ENCODE data around the gene ADISSP. TPM values are rescaled to one million over a fixed set of nuclear protein-coding genes. Genes with fewer than 3 reads are reported as not detected.

The ADISSP gene
- total and polyA plus RNA-seq, 9 of the 15 experiments (the other 6 are each of a cell fraction or from before 2014, with no cell fraction given) = 1.4 to 70.6 (median 23.4) TPM

DNA sequence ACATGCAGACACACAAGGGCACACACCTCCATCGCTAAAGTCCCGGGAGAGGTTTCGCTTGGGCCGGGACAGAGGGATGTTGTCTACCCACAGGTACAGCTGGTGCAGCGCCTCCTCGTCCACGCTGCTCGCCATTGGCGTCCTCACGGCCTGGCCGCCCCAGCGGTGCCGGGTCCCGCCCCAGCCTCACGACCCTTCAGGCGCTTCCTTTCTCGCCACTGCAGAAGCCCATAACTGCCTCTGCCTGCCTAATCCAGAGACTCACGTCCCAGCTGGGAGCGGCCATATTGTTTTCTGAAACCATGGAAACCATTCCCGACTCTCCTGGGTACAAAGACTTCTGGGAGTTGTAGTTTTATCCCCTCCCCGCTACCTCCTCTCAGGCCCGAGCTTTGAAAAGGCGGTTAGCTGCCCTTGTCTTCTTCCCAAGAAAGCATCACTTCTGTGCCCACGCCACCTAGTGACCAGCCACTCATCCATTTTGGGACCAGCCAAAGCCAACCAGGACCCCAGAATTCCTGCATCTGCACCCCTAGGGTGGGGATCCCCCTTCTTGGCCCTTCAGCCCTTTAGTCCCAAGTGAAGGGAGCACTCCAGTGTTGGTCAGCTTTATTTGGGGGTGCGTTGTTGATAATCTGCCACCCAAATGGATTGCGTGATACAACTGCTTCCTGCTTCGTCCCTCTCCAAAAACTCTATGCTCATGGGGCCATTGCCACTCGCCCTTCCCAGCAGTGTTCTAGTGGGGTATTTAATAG lies 13.8 kb upstream of the ADISSP start, which contains the start of gene SPEF1 (continued):
- TF ChIP-seq, protein P1, sequence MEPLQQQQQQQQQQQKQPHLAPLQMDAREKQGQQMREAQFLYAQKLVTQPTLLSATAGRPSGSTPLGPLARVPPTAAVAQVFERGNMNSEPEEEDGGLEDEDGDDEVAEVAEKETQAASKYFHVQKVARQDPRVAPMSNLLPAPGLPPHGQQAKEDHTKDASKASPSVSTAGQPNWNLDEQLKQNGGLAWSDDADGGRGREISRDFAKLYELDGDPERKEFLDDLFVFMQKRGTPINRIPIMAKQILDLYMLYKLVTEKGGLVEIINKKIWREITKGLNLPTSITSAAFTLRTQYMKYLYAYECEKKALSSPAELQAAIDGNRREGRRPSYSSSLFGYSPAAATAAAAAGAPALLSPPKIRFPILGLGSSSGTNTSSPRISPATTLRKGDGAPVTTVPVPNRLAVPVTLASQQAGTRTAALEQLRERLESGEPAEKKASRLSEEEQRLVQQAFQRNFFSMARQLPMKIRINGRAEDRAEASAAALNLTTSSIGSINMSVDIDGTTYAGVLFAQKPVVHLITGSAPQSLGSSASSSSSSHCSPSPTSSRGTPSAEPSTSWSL (CRISPR knock-in tag; IDR thresholded peaks at IDR 0.05; ENCODE audit: borderline replicate concordance) = no peak
- TF ChIP-seq, protein P2, sequence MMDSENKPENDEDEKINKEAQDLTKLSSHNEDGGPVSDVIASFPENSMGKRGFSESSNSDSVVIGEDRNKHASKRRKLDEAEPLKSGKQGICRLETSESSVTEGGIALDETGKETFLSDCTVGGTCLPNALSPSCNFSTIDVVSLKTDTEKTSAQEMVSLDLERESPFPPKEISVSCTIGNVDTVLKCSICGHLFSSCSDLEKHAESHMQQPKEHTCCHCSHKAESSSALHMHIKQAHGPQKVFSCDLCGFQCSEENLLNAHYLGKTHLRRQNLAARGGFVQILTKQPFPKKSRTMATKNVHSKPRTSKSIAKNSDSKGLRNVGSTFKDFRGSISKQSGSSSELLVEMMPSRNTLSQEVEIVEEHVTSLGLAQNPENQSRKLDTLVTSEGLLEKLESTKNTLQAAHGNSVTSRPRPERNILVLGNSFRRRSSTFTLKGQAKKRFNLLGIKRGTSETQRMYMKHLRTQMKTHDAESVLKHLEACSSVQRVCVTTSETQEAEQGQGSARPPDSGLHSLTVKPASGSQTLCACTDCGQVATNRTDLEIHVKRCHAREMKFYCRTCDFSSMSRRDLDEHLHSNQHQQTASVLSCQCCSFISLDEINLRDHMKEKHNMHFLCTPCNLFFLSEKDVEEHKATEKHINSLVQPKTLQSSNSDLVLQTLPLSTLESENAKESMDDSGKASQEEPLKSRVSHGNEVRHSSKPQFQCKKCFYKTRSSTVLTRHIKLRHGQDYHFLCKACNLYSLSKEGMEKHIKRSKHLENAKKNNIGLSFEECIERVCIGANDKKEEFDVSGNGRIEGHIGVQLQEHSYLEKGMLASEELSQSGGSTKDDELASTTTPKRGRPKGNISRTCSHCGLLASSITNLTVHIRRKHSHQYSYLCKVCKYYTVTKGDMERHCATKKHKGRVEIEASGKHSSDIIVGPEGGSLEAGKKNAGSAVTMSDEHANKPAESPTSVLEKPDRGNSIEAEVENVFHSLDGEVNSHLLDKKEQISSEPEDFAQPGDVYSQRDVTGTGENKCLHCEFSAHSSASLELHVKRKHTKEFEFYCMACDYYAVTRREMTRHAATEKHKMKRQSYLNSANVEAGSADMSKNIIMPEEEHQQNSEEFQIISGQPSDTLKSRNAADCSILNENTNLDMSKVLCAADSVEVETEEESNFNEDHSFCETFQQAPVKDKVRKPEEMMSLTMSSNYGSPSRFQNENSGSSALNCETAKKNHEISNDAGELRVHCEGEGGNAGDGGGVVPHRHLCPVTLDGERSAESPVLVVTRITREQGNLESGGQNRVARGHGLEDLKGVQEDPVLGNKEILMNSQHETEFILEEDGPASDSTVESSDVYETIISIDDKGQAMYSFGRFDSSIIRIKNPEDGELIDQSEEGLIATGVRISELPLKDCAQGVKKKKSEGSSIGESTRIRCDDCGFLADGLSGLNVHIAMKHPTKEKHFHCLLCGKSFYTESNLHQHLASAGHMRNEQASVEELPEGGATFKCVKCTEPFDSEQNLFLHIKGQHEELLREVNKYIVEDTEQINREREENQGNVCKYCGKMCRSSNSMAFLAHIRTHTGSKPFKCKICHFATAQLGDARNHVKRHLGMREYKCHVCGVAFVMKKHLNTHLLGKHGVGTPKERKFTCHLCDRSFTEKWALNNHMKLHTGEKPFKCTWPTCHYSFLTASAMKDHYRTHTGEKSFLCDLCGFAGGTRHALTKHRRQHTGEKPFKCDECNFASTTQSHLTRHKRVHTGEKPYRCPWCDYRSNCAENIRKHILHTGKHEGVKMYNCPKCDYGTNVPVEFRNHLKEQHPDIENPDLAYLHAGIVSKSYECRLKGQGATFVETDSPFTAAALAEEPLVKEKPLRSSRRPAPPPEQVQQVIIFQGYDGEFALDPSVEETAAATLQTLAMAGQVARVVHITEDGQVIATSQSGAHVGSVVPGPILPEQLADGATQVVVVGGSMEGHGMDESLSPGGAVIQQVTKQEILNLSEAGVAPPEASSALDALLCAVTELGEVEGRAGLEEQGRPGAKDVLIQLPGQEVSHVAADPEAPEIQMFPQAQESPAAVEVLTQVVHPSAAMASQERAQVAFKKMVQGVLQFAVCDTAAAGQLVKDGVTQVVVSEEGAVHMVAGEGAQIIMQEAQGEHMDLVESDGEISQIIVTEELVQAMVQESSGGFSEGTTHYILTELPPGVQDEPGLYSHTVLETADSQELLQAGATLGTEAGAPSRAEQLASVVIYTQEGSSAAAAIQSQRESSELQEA (IDR thresholded peaks at IDR 0.05; ENCODE audit: low read depth) = no peak
- TF ChIP-seq MCM2 (IDR thresholded peaks at IDR 0.05; ENCODE audit: low read depth) (no peak), TOE1 (IDR thresholded peaks at IDR 0.05; ENCODE audit: borderline replicate concordance) (no peak), TOE1 (CRISPR knock-in tag; IDR thresholded peaks at IDR 0.05; ENCODE audit: borderline replicate concordance, low read depth) (no peak), ZNF175 (CRISPR knock-in tag; IDR thresholded peaks at IDR 0.05; ENCODE audit: low read depth) (no peak), NR2C2 (CRISPR knock-in tag; IDR thresholded peaks at IDR 0.05) (no peak), NR2C2 (tag; IDR thresholded peaks at IDR 0.05) (peak; percentile 24; the same call in 1 of the 2 replicates), TCF3 (CRISPR knock-in tag; IDR thresholded peaks at IDR 0.05) (no peak), ZKSCAN3 (CRISPR knock-in tag; IDR thresholded peaks at IDR 0.05) (no peak), SAP30 (IDR thresholded peaks at IDR 0.05; ENCODE audit: borderline replicate concordance, insufficient read depth, low read depth, low read length, poor library complexity, severe bottlenecking) (peak; percentile 99), EGR1 (conservative IDR thresholded peaks at IDR 0.05) (no peak), GATAD2B (IDR thresholded peaks at IDR 0.05; ENCODE audit: borderline replicate concordance) (no peak), ZNF143 (CRISPR knock-in tag; IDR thresholded peaks at IDR 0.05) (peak; percentile 91), PTBP1 (IDR thresholded peaks at IDR 0.05; ENCODE audit: low read depth, low read length) (no peak), ZNF764 (CRISPR knock-in tag; IDR thresholded peaks at IDR 0.05; ENCODE audit: low read depth) (no peak), MCM5 (IDR thresholded peaks at IDR 0.05; ENCODE audit: low read depth) (no peak), ZNF583 (CRISPR knock-in tag; IDR thresholded peaks at IDR 0.05) (no peak), SOX6 (IDR thresholded peaks at IDR 0.05) (no peak)

All from K562 (cell line).